ENCODE data around the gene PGAP2. TPM values are rescaled to one million over a fixed set of nuclear protein-coding genes. Genes with fewer than 3 reads are reported as not detected.
A peak's percentile ranks its signal among the peaks of the same experiment; 100 is the strongest.

PGAP2 gene
- total RNA-seq, 2 donors from 2014 or later = 4.4 to 22.5 TPM

DNA sequence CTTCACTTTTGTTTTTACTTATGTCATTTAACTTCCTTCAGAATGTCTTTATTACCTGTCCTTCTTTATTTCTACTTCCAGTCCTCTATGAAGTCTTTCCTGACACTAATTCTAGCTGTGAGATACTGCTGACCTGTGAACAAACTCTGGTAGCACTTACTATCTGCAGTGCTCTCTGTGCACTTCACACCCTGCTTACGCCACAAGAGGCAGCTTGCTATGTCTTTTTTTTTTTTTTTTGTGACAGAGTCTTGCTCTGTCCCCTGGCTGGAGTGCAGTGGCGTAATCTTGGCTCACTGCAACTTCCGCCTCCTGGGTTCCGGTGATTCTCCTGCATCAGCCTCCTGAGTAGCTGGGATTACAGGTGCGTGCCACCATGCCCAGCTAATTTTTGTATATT lies 57.8 kb downstream of the PGAP2 start:
- no peak for ATAC-seq (ENCODE audit: insufficient number of reproducible peaks, low FRiP score, low read depth)
- H3K4me1 ChIP-seq (ENCODE audit: control insufficient read depth in 1 of 2, low read depth in 2 of 2) = peaks cover 25 to 58% of the 10 kb centered on the region in 2 donors
- DNase-seq (ENCODE audit: low spot score) = no peak
- TF ChIP-seq CTCF (IDR thresholded peaks at IDR 0.05) = no peak
- peak overlapping the region; percentile 36 for H3K4me3 ChIP-seq
- H3K27me3 ChIP-seq (replicated peaks; ENCODE audit: insufficient read depth) = no peaks in the 10 kb centered on the region
- H3K27ac ChIP-seq = peak overlapping the region in 1 of 2 donors; percentile 64
- H3K9me3 ChIP-seq = no peaks in the 10 kb centered on the region
- H3K36me3 ChIP-seq = no peaks in the 10 kb centered on the region

DNA sequence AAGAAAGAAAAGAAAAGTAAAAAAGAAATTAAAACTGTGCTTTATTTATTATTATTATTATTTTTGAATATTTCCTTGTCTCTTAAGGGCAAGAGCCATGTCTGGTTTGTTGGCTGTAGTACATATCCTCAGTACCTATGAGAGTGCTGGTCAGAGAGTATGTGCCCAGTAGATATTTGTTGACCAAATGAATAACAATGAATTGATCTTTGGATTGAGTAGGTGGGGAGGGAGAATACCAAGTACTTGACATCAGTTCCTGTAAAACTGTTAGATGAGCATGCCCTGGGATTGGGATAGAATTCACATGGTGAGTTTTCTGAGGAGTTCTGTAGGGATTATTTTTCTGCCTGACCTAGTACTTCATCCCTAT lies 58.5 kb downstream of the PGAP2 start:
- no peaks in the 10 kb centered on the region for H3K9me3 ChIP-seq
- peaks cover 25 to 58% of the 10 kb centered on the region in 2 donors for H3K4me1 ChIP-seq (ENCODE audit: control insufficient read depth in 1 of 2, low read depth in 2 of 2)
- H3K4me3 ChIP-seq = no peak overlapping the region
- no peak for DNase-seq (ENCODE audit: low spot score)
- no peak overlapping the region for H3K27ac ChIP-seq
- ATAC-seq (ENCODE audit: insufficient number of reproducible peaks, low FRiP score, low read depth) = no peak
- no peaks in the 10 kb centered on the region for H3K27me3 ChIP-seq (replicated peaks; ENCODE audit: insufficient read depth)
- no peaks in the 10 kb centered on the region for H3K36me3 ChIP-seq
- no peak for TF ChIP-seq CTCF (IDR thresholded peaks at IDR 0.05)

- TF ChIP-seq CTCF (IDR thresholded peaks at IDR 0.05) = no peak
- H3K9me3 ChIP-seq = no peaks in the 10 kb centered on the region
- H3K27ac ChIP-seq = no peak overlapping the region
Observed at GRCh38 chr11:3867209-3868091, 59.1 kb downstream of the PGAP2 start.

GRCh38 chr11:3873712-3874349 lies 65.5 kb downstream of the PGAP2 start:
- TF ChIP-seq CTCF (IDR thresholded peaks at IDR 0.05) = no peak

More at GRCh38 chr11:3867209-3868091, 59.1 kb downstream of the PGAP2 start:
- H3K4me3 ChIP-seq = no peak overlapping the region
- DNase-seq (ENCODE audit: low spot score) = no peak
- no peak for ATAC-seq (ENCODE audit: insufficient number of reproducible peaks, low FRiP score, low read depth)
- no peaks in the 10 kb centered on the region for H3K36me3 ChIP-seq
- H3K27me3 ChIP-seq (replicated peaks; ENCODE audit: insufficient read depth) = no peaks in the 10 kb centered on the region
- peaks cover 25 to 58% of the 10 kb centered on the region in 2 donors for H3K4me1 ChIP-seq (ENCODE audit: control insufficient read depth in 1 of 2, low read depth in 2 of 2)

More at GRCh38 chr11:3873712-3874349, 65.5 kb downstream of the PGAP2 start:
- no peak overlapping the region for H3K4me3 ChIP-seq
- H3K27me3 ChIP-seq (replicated peaks; ENCODE audit: insufficient read depth) = no peaks in the 10 kb centered on the region
- no peak overlapping the region for H3K27ac ChIP-seq
- no peaks in the 10 kb centered on the region for H3K36me3 ChIP-seq
- no peak for ATAC-seq (ENCODE audit: insufficient number of reproducible peaks, low FRiP score, low read depth)
- peaks cover 13 to 28% of the 10 kb centered on the region in 2 donors for H3K4me1 ChIP-seq (ENCODE audit: control insufficient read depth in 1 of 2, low read depth in 2 of 2)
- H3K9me3 ChIP-seq = no peaks in the 10 kb centered on the region
- no peak for DNase-seq (ENCODE audit: low spot score)

Other genes with a start within 250 kb of the PGAP2 start
- not detected for gene ART5, start 166.6 kb upstream of the PGAP2 start, total RNA-seq
- not detected for gene ART1, start 163.4 kb upstream of the PGAP2 start, total RNA-seq
- 1 to 10 TPM in 1 of 2 donors, not detected in 1; 1.8 TPM for gene CHRNA10, start 137.2 kb upstream of the PGAP2 start, total RNA-seq
- 100 to 1,000 TPM; 135 to 216 TPM for gene NUP98, start 11.0 kb upstream of the PGAP2 start, total RNA-seq
- gene RHOG, start 32.4 kb downstream of the PGAP2 start, total RNA-seq = 10 to 100 TPM; 49.4 to 69.7 TPM
- gene STIM1, start 47.1 kb downstream of the PGAP2 start, total RNA-seq = 10 to 100 TPM; 53.8 to 63.0 TPM